Activated naive CD8-positive, alpha-beta T cell treated with anti-CD3 and anti-CD28 coated beads for 36 hours (primary cell): ENCODE results near the gene DTNB. TPM values are rescaled to one million over a fixed set of nuclear protein-coding genes. Genes with fewer than 3 reads are reported as not detected.

Experiments used
- DNase-seq: peaks from one replicate; pipeline ENCODE4 v3.0.0; 2021
- H3K27ac Mint-ChIP-seq: one replicate; pipeline ENCODE4 v1.8.0; 2022; ENCODE audit warnings: mild to moderate bottlenecking, moderate library complexity, mixed read lengths
- H3K27me3 Mint-ChIP-seq: one replicate; pipeline ENCODE4 v1.8.0; 2022; ENCODE audit warnings: mild to moderate bottlenecking, mixed read lengths
- H3K36me3 Mint-ChIP-seq: one replicate; pipeline ENCODE4 v1.8.0; 2021; ENCODE audit warnings: mild to moderate bottlenecking, mixed read lengths
- H3K4me1 Mint-ChIP-seq: one replicate; pipeline ENCODE4 v1.8.0; 2021; ENCODE audit warnings: mixed read lengths
- H3K4me3 Mint-ChIP-seq: one replicate; pipeline ENCODE4 v1.8.0; 2022; ENCODE audit warnings: mild to moderate bottlenecking, moderate library complexity, mixed read lengths
- H3K9me3 Mint-ChIP-seq: one replicate; pipeline ENCODE4 v1.8.0; 2022; ENCODE audit warnings: mixed read lengths
- total RNA-seq, 2 experiments: library from RNA; stranded (reverse); gene quantifications; one replicate each; pipeline ENCODE4 v1.2.3, GENCODE V29; 2021

DTNB gene
- total RNA-seq, 2 experiments from 2014 or later, result 14.3 to 15.5 TPM

DNA sequence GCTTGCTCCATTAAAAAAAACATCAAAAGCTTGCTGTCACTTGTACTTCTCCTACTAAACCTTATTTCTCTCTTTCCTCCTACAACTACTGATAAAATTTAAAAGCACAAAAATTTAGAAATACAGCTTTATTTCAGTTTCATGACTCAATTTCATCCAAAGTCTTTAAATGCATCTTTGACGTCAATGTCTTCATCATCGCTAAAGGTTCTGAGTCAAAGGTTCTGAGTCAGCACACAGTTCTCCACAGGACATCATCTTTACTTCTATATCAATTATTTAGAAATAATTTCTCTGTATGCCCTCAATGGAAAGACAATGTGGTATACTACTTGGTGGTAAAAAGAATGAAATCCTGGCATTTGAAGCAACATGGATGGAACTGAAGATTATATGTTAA, 167.8 kb downstream of the DTNB start:
- H3K36me3 Mint-ChIP-seq, result peaks cover 4% of the 10 kb centered on the region
- no peak for DNase-seq
- no peaks in the 10 kb centered on the region for H3K4me1 Mint-ChIP-seq
- no peak overlapping the region for H3K4me3 Mint-ChIP-seq
- no peak overlapping the region for H3K27ac Mint-ChIP-seq
- no peaks in the 10 kb centered on the region for H3K27me3 Mint-ChIP-seq
- H3K9me3 Mint-ChIP-seq, result no peaks in the 10 kb centered on the region

DNA sequence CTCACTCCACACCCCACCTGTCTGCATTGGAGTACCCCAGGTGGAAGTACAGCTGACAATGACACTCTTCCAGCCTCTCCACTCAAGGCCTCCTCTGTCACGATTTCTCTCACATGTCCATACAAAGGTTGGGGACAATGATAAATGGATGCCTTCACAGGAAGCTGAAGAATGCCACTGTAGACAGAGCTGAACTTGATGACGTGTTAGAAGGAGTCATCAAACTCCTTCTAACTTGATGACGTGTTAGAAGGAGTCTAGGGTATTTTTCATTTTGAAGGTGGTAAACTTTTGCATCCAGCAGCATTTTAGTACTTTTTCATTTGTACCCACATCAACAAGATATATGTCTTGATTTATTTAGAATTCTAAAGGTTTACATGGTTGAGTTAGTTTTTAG, 168.2 kb downstream of the DTNB start:
- H3K27me3 Mint-ChIP-seq, result no peaks in the 10 kb centered on the region
- no peak overlapping the region for H3K4me3 Mint-ChIP-seq
- H3K36me3 Mint-ChIP-seq, result peaks cover 4% of the 10 kb centered on the region
- no peak overlapping the region for H3K27ac Mint-ChIP-seq
- no peaks in the 10 kb centered on the region for H3K9me3 Mint-ChIP-seq
- DNase-seq, result no peak
- no peaks in the 10 kb centered on the region for H3K4me1 Mint-ChIP-seq

DNA sequence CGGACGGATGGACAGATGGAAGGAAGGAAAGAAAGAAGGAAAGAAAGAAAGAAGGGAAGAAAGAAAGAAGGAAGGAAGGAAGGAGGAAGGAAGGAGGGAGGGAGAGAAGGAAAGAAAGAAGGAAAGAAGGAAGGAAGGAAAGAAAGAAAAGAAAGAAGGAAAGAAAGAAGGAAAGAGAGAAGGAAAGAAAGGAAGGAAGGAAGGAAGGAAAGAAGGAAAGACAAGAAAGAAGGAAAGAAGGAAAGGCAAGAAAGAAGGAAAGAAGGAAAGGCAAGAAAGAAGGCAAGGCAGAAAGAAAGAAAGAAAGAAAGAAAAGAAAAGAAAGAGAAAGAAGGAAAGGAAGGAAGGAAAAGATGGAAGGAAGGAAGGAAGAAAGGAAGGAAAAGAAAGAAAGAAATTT, 169.1 kb downstream of the DTNB start:
- Mint-ChIP-seq H3K4me3 (no peak overlapping the region), H3K36me3 (peaks cover 4% of the 10 kb centered on the region), H3K27me3 (no peaks in the 10 kb centered on the region), H3K27ac (no peak overlapping the region), H3K9me3 (no peaks in the 10 kb centered on the region), H3K4me1 (no peaks in the 10 kb centered on the region)
- no peak for DNase-seq

DNA sequence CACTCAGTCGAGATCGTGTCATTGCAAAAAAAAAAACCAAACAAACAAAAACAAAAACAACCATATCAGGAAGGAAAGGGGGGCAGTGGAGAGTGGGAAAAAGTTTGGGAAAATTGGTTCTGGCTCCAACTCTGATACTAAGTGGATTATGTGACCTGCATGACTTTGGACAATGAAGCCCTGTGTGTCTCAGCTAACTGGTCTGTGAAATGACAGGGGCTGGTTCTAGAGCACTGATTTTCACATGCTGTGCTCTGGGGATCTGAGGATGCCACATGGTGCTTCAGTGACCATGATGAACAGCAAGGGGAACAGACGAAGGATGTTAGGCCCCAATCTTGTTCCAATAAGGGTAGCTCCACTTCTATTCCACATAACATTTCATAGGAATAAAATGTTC, 174.2 kb downstream of the DTNB start:
- Mint-ChIP-seq H3K27ac (no peak overlapping the region), H3K4me1 (peaks cover 1% of the 10 kb centered on the region), H3K36me3 (no peaks in the 10 kb centered on the region), H3K27me3 (no peaks in the 10 kb centered on the region), H3K4me3 (no peak overlapping the region), H3K9me3 (no peaks in the 10 kb centered on the region)
- no peak for DNase-seq

DNA sequence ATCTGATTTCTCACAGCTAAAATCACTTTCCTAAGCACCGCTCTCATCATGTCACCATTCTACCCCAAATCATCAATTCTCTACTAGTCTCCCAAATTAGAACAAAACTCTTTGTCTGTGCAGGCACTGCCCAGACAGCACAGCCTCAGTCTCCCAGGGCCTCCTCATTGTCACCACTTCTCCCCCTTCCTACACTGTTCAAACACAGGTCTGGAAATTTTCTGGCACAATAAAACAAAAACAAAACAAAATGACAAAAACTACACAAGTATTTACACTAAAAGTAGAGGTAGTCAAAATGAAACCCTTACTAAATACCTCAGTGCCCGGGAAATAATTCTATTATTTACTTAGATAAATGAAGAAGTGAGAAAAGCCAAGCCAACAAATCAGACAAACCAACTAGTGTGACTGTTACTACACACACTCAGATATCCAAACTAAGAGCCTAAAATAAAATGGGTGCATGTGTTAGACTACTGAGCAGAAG, 175.4 kb downstream of the DTNB start:
- no peaks in the 10 kb centered on the region for H3K27me3 Mint-ChIP-seq
- H3K4me1 Mint-ChIP-seq, result peaks cover 4% of the 10 kb centered on the region
- no peak for DNase-seq
- H3K27ac Mint-ChIP-seq, result no peak overlapping the region
- no peaks in the 10 kb centered on the region for H3K9me3 Mint-ChIP-seq
- H3K4me3 Mint-ChIP-seq, result no peak overlapping the region
- no peaks in the 10 kb centered on the region for H3K36me3 Mint-ChIP-seq

DNA sequence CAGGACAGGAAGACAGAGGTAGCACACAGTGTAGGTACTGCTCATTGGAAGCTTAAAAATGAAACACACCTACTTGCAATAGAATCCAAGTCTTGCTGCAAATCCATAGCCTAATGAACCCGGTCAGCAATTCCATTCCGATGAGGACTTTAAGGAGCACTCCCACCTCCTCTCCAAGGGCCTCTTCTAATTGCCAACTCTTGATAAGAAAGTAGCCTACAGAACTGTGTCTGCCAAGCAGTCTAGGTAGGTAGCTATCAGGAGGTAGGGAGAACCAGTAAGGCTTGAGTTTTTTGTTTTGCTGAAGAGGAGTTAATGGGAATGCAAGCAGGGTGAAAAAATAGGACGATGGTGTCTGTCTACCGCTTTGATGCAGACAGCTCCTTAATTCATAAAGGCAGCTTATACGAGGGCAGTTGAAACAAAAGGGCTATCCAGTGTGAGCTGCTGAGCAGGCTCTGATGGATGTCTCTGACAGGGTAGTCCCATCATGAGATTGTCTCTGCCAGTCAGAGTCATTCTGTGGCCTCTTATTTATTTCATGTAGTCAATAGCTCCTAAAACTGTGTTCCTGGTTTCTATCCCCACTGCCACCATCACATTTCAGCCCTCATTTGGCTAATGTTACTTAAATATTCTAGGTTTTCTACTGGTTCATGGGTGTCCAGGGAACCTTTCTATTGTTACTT, 176.0 kb downstream of the DTNB start:
- no peaks in the 10 kb centered on the region for H3K9me3 Mint-ChIP-seq
- no peaks in the 10 kb centered on the region for H3K27me3 Mint-ChIP-seq
- H3K4me3 Mint-ChIP-seq, result no peak overlapping the region
- no peaks in the 10 kb centered on the region for H3K36me3 Mint-ChIP-seq
- no peak overlapping the region for H3K27ac Mint-ChIP-seq
- DNase-seq, result no peak
- H3K4me1 Mint-ChIP-seq, result peaks cover 4% of the 10 kb centered on the region

DNA sequence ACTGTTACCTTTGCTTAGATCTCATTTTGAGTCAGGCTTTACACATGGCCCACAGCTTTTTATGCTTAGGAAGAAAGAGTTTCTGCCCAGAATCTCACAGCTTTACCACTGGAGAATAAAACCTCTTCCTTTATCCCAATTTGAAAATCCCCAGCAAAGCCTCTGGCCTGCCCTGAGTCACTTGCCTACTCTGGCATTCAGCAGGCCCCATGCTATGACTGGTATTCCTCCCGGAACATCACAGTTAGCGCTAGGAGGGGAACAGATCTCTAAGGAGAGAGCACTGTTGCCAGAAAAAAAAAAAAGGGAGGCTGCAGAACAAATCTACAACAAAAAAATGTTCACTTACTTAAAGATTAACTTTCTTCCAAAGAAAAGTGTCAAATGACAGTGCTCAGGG, 178.8 kb downstream of the DTNB start:
- Mint-ChIP-seq H3K4me3 (no peak overlapping the region), H3K27ac (no peak overlapping the region), H3K9me3 (no peaks in the 10 kb centered on the region), H3K36me3 (no peaks in the 10 kb centered on the region), H3K27me3 (no peaks in the 10 kb centered on the region), H3K4me1 (peaks cover 6% of the 10 kb centered on the region)
- no peak for DNase-seq

DNA sequence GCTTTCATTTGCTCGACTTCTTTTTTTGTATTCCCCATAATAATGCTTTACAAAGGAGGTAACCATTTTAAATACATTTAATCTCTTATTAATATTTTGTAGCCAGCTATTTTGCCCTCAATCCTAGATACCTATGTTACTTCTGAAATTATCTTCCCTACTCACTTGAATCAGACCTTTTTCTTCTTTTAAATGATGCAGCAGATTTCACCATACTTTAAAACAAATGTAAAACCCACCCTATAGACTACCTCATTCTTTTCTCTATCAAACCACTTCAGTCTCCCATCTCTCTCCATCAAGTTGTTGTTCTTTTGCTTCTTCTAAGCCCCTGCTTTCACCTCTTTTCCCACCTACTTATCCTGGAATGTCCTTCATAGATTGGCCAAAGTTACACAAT, 180.2 kb downstream of the DTNB start:
- Mint-ChIP-seq H3K4me3 (no peak overlapping the region), H3K36me3 (no peaks in the 10 kb centered on the region), H3K27me3 (no peaks in the 10 kb centered on the region), H3K9me3 (no peaks in the 10 kb centered on the region), H3K27ac (no peak overlapping the region), H3K4me1 (peaks cover 6% of the 10 kb centered on the region)
- DNase-seq, result no peak

DNA sequence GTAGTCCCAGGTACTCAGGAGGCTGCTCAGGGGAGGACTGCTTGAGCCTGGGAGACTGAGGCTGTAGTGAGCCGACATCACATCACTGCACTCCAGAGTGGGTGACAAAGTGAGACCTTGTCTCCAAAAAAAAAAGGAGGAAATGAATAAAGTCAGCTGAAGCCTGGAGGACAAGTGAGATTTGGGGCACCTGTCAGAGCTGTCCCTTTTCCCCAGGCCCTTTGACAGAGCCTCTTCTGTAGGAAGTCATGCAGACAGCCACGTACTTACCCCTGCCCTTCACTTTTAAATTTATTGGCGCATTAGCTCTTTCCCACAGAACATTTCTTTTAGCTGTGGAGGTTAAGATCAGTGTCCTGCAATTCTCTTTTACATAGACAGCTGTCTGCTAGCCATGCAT, 180.7 kb downstream of the DTNB start:
- H3K27me3 Mint-ChIP-seq, result no peaks in the 10 kb centered on the region
- DNase-seq, result no peak
- no peak overlapping the region for H3K27ac Mint-ChIP-seq
- peaks cover 4% of the 10 kb centered on the region for H3K4me1 Mint-ChIP-seq
- no peaks in the 10 kb centered on the region for H3K36me3 Mint-ChIP-seq
- no peak overlapping the region for H3K4me3 Mint-ChIP-seq
- no peaks in the 10 kb centered on the region for H3K9me3 Mint-ChIP-seq

DNA sequence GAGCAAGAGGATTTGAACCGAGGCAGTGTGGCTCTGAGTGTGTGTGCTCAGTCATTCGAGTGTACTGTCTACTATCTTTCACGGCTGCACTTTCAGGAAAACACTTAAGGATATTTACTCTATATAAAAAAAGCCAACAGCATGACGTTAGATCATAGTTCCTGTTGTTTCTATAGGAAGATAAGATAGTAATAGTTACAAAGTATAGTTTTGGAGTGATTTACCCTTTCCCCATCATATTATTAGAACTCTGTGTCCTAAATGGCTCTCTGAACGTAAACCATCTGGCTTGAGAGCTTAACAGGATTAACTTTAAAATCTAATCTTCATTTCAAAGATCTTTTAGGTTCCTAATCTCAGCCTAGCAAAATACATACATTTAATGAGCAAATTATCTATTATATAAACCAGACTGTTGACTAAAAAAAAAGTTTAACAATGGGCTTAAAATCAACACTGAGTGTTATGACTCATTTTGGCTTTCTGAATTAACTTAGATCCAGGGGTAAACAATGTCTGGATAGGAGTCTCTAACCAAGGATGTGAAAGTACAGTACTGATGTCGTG, 181.3 kb downstream of the DTNB start:
- Mint-ChIP-seq H3K27me3 (no peaks in the 10 kb centered on the region), H3K4me3 (no peak overlapping the region), H3K4me1 (peaks cover 4% of the 10 kb centered on the region), H3K9me3 (no peaks in the 10 kb centered on the region), H3K36me3 (no peaks in the 10 kb centered on the region), H3K27ac (no peak overlapping the region)
- no peak for DNase-seq

DNA sequence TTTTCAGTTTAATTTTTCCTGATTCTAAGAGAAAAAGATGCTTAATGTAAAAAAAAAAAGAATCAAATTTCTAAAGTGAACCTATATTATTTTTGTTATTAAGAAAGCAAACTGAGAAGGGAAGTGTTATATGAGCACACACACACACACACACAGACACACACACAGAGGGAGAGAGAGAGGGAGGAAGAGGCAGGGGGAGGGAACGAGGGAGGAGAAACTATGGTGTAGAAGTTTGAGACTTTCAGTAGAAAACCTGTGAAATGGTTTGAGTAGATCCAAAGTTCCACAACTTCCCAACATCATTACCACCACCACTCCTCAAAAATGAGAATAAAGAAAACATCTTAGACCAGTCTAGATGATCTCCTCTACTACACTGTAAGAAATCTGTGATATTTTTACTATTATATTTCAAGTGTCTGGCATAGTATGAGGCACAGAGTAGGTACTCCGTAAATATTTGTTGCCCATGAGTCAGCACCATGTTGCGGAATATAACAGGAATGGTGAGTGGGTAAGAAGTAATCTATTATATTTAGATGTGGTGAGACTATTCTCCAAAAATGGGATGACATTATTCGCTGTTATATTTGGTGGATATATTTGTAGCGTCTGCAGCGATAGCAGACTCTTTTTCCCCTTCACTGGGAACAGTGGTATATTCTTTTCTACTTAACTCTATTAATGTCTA, 182.2 kb downstream of the DTNB start:
- no peak overlapping the region for H3K27ac Mint-ChIP-seq

DNA sequence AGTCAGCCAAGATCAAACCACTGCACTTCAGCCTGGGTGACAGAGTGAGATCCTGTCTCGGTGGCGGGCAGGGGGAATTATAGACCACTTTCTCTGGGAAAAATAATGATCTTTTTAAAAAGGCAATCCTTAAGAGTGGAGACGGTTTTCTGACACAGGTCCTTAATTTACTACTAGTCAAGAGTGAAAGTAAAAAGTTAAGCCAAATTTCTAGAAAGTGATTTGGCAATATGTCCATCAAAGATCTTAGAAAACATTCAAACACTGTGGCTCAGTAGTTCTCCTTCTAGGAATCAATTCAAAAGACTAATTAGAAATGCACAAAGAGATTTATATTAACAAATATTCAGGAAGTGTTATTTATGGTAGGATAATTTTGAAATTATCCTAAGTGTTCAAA, 183.2 kb downstream of the DTNB start:
- no peak for DNase-seq
- Mint-ChIP-seq H3K4me3 (no peak overlapping the region), H3K4me1 (peaks cover 4% of the 10 kb centered on the region), H3K9me3 (no peaks in the 10 kb centered on the region), H3K27ac (no peak overlapping the region), H3K36me3 (no peaks in the 10 kb centered on the region), H3K27me3 (no peaks in the 10 kb centered on the region)

More for the DNA sequence above, 182.2 kb downstream of the DTNB start:
- Mint-ChIP-seq H3K4me1 (peaks cover 4% of the 10 kb centered on the region), H3K36me3 (no peaks in the 10 kb centered on the region), H3K27me3 (no peaks in the 10 kb centered on the region), H3K9me3 (no peaks in the 10 kb centered on the region), H3K4me3 (no peak overlapping the region)
- no peak for DNase-seq

DNA sequence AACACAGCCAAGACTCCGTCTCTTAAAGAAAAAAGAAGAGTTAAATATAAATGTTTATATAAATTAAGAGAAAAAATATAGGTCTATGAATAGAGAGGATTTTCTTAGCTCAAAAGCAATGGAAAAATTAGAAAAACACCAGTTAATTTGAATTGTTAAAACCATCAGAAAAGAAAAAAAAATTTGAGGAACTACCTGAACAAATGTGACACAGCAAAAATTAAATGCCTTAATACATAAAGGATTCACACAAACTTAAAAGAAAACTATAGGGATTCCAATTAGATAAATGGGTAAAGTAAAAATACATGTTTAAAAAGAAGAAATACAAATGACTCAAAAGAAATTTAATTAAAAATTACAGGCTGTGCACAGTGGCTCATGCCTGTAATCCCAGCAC, 183.7 kb downstream of the DTNB start:
- H3K27ac Mint-ChIP-seq, result no peak overlapping the region
- DNase-seq, result no peak
- no peak overlapping the region for H3K4me3 Mint-ChIP-seq
- peaks cover 4% of the 10 kb centered on the region for H3K4me1 Mint-ChIP-seq
- no peaks in the 10 kb centered on the region for H3K27me3 Mint-ChIP-seq
- H3K36me3 Mint-ChIP-seq, result no peaks in the 10 kb centered on the region
- H3K9me3 Mint-ChIP-seq, result no peaks in the 10 kb centered on the region

DNA sequence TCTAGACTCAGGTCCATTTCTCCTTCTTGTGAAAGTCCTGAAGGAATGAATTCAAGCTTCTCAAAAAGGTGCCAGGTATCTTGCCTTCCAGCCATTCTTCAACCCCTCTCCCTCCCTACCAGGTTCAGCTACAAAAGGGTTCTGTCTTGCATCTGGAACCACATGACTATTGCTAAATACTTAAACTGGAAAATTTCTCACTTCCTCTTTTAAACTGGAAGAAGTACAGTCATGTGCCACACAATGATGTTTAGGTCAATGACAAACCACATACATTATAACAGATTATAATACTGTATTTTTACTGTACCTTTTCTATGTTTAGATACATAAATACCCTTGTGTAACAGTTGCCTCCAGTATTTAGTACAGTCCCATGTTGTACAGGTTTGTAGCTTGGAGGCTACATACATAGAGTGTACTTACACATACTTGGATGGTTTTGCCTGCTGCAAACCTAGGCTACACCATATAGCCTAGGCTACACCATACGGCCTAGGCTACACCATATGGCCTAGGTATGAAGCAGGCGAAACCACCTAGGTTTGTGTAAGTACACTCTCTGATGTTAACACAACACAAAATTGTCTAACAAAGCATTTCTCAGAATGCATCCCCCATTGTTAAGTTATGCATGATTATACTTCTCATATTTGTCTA, 189.6 kb downstream of the DTNB start:
- Mint-ChIP-seq H3K27ac (no peak overlapping the region), H3K9me3 (no peaks in the 10 kb centered on the region), H3K4me1 (peaks cover 9% of the 10 kb centered on the region), H3K4me3 (no peak overlapping the region), H3K27me3 (no peaks in the 10 kb centered on the region), H3K36me3 (no peaks in the 10 kb centered on the region)
- DNase-seq, result no peak

DNA sequence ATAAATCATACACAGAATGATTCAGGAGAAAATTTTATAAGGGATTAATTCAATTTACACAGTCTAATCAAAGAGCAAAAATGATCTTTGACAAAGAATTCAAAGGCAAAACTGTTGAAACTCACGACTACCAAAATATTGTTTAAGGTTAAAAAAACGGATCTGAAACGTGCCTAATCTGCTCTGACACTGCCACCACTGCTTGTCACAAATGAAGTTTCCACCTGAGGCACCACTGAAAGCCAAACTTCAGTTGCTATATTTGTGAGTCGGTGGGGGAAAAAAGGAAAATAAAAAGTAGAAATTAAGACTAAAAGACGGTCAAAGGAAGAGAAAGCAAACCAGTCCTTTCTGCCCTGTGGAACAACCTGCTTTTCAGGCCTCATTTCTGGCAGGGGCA, 191.0 kb downstream of the DTNB start:
- Mint-ChIP-seq H3K27ac (no peak overlapping the region), H3K4me1 (peaks cover 9% of the 10 kb centered on the region), H3K36me3 (peaks cover 3% of the 10 kb centered on the region), H3K9me3 (no peaks in the 10 kb centered on the region), H3K27me3 (no peaks in the 10 kb centered on the region), H3K4me3 (no peak overlapping the region)
- DNase-seq, result no peak
